Adrenal gland (tissue), 12 donors: ENCODE measurements around the gene MALT1. TPM values are rescaled to one million over a fixed set of nuclear protein-coding genes. Genes with fewer than 3 reads are reported as not detected.
"Not testable (repeated sequence)": the region's sequence is repeated elsewhere in the genome, so short reads cannot be mapped to it uniquely, and the experiment has no call there.

Source experiments
- DNase-seq, 7 donors: peaks; one replicate each; pipeline ENCODE4 v3.0.0-alpha.2; 2019 to 2020
- H3K27ac ChIP-seq, 5 donors: fragments of 200-600 bp; sonication (generic) in 4 of 5; 1 replicate in 3 of 5; 2 replicates in 2 of 5; pipeline versions ENCODE4 v1.5.1 to v1.8.0; 2016 to 2020; ENCODE audit warnings: mild to moderate bottlenecking in 1 of 5
- H3K27me3 ChIP-seq: fragments of 200-600 bp; 2 replicates; pipeline ENCODE4 v1.8.0; 2021
- H3K36me3 ChIP-seq, 2 donors: fragments of 200-600 bp; replicated peaks in 1 of 2; 1 replicate in 1 of 2; 2 replicates in 1 of 2; pipeline versions ENCODE4 v1.5.1 to v1.8.0; 2018 to 2022
- H3K4me1 ChIP-seq, 2 donors: fragments of 200-600 bp; replicated peaks in 1 of 2; 1 replicate in 1 of 2; 2 replicates in 1 of 2; pipeline versions ENCODE4 v1.5.1 to v1.8.0; 2018 to 2021
- H3K4me3 ChIP-seq, 4 donors: fragments of 200-600 bp; sonication (generic) in 3 of 4; one replicate each; pipeline ENCODE4 v1.5.1; 2016 to 2018
- H3K9me3 ChIP-seq, 3 donors: fragments of 200-600 bp; sonication (generic) in 1 of 3; replicated peaks in 1 of 3; 1 replicate in 2 of 3; 2 replicates in 1 of 3; pipeline versions ENCODE4 v1.5.1 to v1.8.0; 2016 to 2021
- POLR2A ChIP-seq, 2 donors: fragments of 450-650 bp; IDR thresholded peaks; one replicate each; pipeline ENCODE4 v1.6.1; 2017; ENCODE audit warnings: antibody characterized with exemption in 2 of 2, mild to moderate bottlenecking in 2 of 2, moderate library complexity in 1 of 2
- WGBS, 4 donors: extraction: QIAGEN DNeasy Blood & Tissue Kit in 2 of 4; methylation state at CpG; one replicate each; pipeline versions ENCODE4 v1.1.5 to v1.1.7; 2013 to 2017; 5-methylcytosine and 5-hydroxymethylcytosine counted together
- intact Hi-C, 2 donors: fragments of 100-400 bp; cut with DNase I; formaldehyde crosslinking; loops; one replicate each; pipeline versions ENCODE4 v1.14.1 to v1.15.0; 2022 to 2023
- polyA plus RNA-seq, 3 donors: library from polyadenylated mRNA; stranded (reverse); fragments of 200-250 nt in 2 of 3; fragments of 350-450 nt in 1 of 3; fragmentation: Illumina TruSeq in 1 of 3; extraction: RNeasy Lipid Tissue Mini Kit (QIAGEN cat#74804) in 1 of 3; gene quantifications; one replicate each; pipeline ENCODE4 v1.2.3, GENCODE V29; 2013 to 2014
- total RNA-seq, 9 donors: library from RNA; depleted of rRNA in 4 of 9; stranded (reverse); fragments of >200 nt in 4 of 9; fragments of 120-200 nt in 1 of 9; fragmentation: NEBNext Ultra II Directional in 1 of 9; extraction: Animal tissue kit (Norgen Biotek cat#: 25700) in 1 of 9; gene quantifications; one replicate each; pipeline versions ENCODE4 v1.1.0 to v1.2.4, GENCODE V29; 2013 to 2023
- TF ChIP-seq, protein P1 (sequence below), 6 experiments: fragments of 450-650 bp in 4 of 6; fragments of 200-600 bp in 2 of 6; sonication (generic) in 1 of 6; IDR thresholded peaks; 1 replicate in 5 of 6; 2 replicates in 1 of 6; pipeline versions ENCODE4 v1.5.1 to v1.8.0; 2016 to 2021; ENCODE audit warnings: antibody characterized with exemption in 6 of 6, mild to moderate bottlenecking in 2 of 6, moderate library complexity in 1 of 6
- donor health status: healthy with polysubstance abuse.
- donor health status: Bipolar disorder and iron deficiency.
- donor health status: DM: yes; HTN: yes; CAD: no.
- donor health status: DM: no; HTN: no; CAD: no.
- donor health status: DM: no; HTN: no; CAD: no.
- donor health status: DM: yes; HTN: yes; CAD: no.

Gene MALT1
- total and polyA plus RNA-seq, 12 donors: 4.2 to 19.2 (median 9.4) TPM

DNA sequence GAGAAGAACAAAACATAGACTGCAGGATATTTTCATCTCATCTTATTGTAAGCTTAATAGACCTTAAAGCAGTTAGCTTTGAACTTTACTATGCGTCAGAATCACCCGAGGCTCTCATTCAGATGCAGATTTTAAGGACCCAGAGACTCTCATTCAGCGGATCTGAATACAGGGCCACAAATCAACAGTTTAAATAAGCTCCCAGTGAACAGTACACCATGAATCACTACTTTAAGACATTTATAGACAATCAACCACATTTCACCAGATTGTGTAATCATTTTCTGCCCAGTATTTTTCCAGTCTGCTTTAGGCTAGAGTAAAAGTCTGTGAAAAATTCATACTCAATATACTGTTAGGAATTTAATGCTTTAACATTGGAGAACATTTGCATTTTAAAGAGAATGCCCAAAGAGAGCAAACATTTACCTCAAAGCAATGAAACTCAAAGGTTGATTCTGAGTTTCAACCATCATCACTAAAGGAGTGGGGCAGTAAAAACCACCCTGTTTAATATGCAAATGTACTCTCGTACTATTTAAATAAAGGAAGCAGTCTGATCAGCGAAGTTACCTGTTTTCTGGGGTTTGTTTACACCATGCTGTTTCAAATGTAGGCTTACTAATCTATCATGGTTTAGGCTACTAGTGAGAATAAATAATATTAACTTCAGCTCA lies 31.4 kb upstream of the MALT1 start:
- no peak for DNase-seq
- WGBS, 4 donors: 58 to 70% (median 62%) methylated on average over 5 of the region's 5 CpGs
- intact Hi-C loops: no loop called here
- TF ChIP-seq, protein P1, sequence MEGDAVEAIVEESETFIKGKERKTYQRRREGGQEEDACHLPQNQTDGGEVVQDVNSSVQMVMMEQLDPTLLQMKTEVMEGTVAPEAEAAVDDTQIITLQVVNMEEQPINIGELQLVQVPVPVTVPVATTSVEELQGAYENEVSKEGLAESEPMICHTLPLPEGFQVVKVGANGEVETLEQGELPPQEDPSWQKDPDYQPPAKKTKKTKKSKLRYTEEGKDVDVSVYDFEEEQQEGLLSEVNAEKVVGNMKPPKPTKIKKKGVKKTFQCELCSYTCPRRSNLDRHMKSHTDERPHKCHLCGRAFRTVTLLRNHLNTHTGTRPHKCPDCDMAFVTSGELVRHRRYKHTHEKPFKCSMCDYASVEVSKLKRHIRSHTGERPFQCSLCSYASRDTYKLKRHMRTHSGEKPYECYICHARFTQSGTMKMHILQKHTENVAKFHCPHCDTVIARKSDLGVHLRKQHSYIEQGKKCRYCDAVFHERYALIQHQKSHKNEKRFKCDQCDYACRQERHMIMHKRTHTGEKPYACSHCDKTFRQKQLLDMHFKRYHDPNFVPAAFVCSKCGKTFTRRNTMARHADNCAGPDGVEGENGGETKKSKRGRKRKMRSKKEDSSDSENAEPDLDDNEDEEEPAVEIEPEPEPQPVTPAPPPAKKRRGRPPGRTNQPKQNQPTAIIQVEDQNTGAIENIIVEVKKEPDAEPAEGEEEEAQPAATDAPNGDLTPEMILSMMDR (IDR thresholded peaks at IDR 0.05): no peak
- no peak for TF ChIP-seq POLR2A (IDR thresholded peaks at IDR 0.05)
- no peak overlapping the region for H3K27ac ChIP-seq
- no peaks in the 10 kb centered on the region for H3K27me3 ChIP-seq
- no peaks in the 10 kb centered on the region for H3K36me3 ChIP-seq
- H3K4me3 ChIP-seq: no peak overlapping the region
- no peaks in the 10 kb centered on the region for H3K4me1 ChIP-seq
- no peaks in the 10 kb centered on the region for H3K9me3 ChIP-seq

DNA sequence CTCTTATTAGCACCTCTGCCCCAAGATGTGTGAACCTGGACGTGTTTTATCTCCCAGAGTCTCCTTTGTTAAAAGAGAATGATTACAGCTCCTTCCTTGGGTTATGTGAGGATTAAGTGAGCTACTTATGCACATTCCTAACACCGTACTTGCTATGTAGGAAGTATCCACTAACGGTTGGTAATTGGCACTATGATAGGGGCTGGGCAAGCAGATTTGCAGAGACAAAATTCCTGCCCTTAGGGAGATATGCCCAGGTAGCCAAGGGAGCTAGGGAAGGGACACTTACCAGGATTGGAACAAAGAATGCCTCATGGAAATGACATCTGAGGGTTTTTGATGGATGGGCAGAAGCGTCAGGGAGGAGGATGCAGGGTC lies 30.8 kb upstream of the MALT1 start:
- intact Hi-C loops: no loop called here
- 75 to 83% (median 77%) methylated on average over 4 of the region's 4 CpGs for WGBS, 4 donors
- TF ChIP-seq, protein P1 (IDR thresholded peaks at IDR 0.05): no peak
- no peak for TF ChIP-seq POLR2A (IDR thresholded peaks at IDR 0.05)

DNA sequence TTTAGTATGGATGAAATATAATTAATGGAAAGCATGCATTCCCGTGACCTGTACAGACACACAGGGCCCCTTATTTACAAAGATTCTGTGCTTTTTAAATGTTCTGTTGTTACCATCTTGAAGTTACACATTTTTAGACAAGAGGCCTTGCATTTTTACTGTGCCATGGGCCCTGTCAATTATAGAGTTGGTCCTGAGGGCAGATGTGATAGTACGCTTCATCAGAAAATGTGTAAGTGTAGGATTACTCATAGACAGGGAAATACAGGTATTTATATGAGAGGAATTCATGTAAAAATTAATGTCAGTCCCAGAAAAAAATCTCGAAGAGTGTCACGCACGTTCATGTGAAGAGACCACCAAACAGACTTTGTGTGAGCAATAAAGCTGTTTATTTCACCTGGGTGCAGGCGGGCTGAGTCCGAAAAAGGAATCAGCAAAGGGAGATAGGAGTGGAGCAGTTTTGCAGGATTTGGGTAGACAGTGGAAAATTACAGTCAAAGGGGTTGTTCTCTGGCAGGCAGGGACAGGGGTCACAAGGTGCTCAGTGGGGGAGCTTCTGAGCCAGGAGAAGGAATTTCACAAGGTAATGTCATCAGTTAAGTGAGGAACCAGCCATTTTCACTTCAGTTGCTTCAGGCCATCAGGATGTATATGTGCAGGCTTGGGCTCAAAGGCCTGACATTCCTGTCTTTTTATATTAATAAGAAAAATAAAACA lies 30.2 kb upstream of the MALT1 start:
- TF ChIP-seq POLR2A (IDR thresholded peaks at IDR 0.05): no peak
- TF ChIP-seq, protein P1 (IDR thresholded peaks at IDR 0.05): no peak
- DNase-seq: no peak
- no peak overlapping the region for H3K4me3 ChIP-seq
- H3K27me3 ChIP-seq: no peaks in the 10 kb centered on the region
- WGBS, 4 donors: 79 to 90% (median 86%) methylated on average over 7 of the region's 7 CpGs
- no peak overlapping the region for H3K27ac ChIP-seq
- no peaks in the 10 kb centered on the region for H3K4me1 ChIP-seq
- intact Hi-C loops: no loop called here
- H3K9me3 ChIP-seq: no peaks in the 10 kb centered on the region
- H3K36me3 ChIP-seq: no peaks in the 10 kb centered on the region

More for the DNA sequence above, 30.8 kb upstream of the MALT1 start:
- DNase-seq: no peak
- Histone ChIP-seq H3K4me3 (no peak overlapping the region), H3K4me1 (no peaks in the 10 kb centered on the region), H3K9me3 (no peaks in the 10 kb centered on the region), H3K36me3 (no peaks in the 10 kb centered on the region), H3K27me3 (no peaks in the 10 kb centered on the region), H3K27ac (no peak overlapping the region)

DNA sequence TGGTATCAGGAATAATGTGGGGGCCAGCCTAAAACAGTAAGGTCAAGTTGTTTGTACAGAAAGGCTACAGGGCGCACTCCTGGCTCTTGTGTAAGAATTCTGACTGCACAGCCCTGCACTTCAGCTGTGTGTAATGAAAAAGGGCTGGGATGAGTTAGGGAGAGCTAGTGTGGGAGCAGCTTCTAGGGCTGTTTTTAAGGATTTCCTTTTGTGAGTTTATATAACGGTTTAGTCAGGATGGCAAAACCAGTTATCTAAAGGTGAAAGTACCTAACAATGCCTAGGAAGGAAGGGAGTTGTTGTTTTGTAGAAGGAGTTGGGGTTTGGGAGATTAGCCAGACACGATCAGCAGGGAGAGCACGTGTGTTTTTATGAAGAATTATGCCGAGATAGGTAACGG lies 27.7 kb upstream of the MALT1 start:
- DNase-seq, H3K27me3 ChIP-seq, H3K27ac ChIP-seq, H3K36me3 ChIP-seq, H3K4me1 ChIP-seq, H3K4me3 ChIP-seq, H3K9me3 ChIP-seq, intact Hi-C loops: not testable (repeated sequence)
- WGBS, 4 donors: 80 to 89% (median 83%) methylated on average over 6 of the region's 6 CpGs
